PFSK-1 (cell line): ENCODE data around the gene SETDB1.

Source experiments
- POLR2AphosphoS5 ChIP-seq: IDR thresholded peaks from 2 replicates; pipeline ENCODE4 v1.6.1; 2012; ENCODE audit warnings: low read depth, mild to moderate bottlenecking, control low read depth, low read length, moderate library complexity
- REST ChIP-seq, 2 experiments: IDR thresholded peaks; 2 replicates each; pipeline versions ENCODE4 v1.6.1 to v1.8.0; 2011 to 2012; ENCODE audit warnings: low read depth in 2 of 2, low read length in 2 of 2, control low read depth in 1 of 2, inconsistent platforms in 1 of 2, mild to moderate bottlenecking in 1 of 2, moderate library complexity in 1 of 2; ENCODE audit not compliant: insufficient read depth in 1 of 2
- SIN3A ChIP-seq: IDR thresholded peaks from 2 replicates; pipeline ENCODE4 v1.6.1; 2012; ENCODE audit warnings: mild to moderate bottlenecking, low read length, moderate library complexity, borderline replicate concordance; ENCODE audit not compliant: insufficient read depth
- TAF1 ChIP-seq: IDR thresholded peaks from 2 replicates; pipeline ENCODE4 v1.6.1; 2012; ENCODE audit warnings: low read length, control low read depth, borderline replicate concordance; ENCODE audit not compliant: insufficient read depth

- peak; percentile 56; the same call in 1 of the 2 replicates for TF ChIP-seq POLR2AphosphoS5
- TF ChIP-seq SIN3A, result no peak
- no peak for TF ChIP-seq TAF1
- peak; percentile 48 to 81; a peak in 2 of 4 replicates for TF ChIP-seq REST (IDR thresholded peaks at IDR 0.05; ENCODE audit: insufficient read depth in 1 of 2, low read depth in 2 of 2, low read length in 2 of 2)
Measured at GRCh38 chr1:151006327-151007052, 80.3 kb downstream of the SETDB1 start, which contains the start of gene MINDY1.
